ENCODE measurements around the gene CSNK1E. TPM values are rescaled to one million over a fixed set of nuclear protein-coding genes. Genes with fewer than 3 reads are reported as not detected.

Gene CSNK1E
- total RNA-seq, 1 donor from 2014 or later: 197 TPM

GRCh38 chr22:38336699-38337098 lies 19.5 kb upstream of the CSNK1E start:
- FAIRE-seq (no peak), DNase-seq (ENCODE audit: low spot score in 2 of 2) (no peak)

GRCh38 chr22:38335077-38335476 lies 17.8 kb upstream of the CSNK1E start:
- DNase-seq (ENCODE audit: low spot score in 2 of 2): no peak
- no peak for FAIRE-seq

- no peak for FAIRE-seq
- DNase-seq (ENCODE audit: low spot score in 2 of 2): no peak
These were observed 10.6 kb upstream of the CSNK1E start for GRCh38 chr22:38327805-38328204.

GRCh38 chr22:38327396-38327795 lies 10.2 kb upstream of the CSNK1E start:
- no peak for FAIRE-seq
- no peak for DNase-seq (ENCODE audit: low spot score in 2 of 2)

GRCh38 chr22:38325587-38325986 lies 8.4 kb upstream of the CSNK1E start:
- no peak for FAIRE-seq
- DNase-seq (ENCODE audit: low spot score in 2 of 2): no peak

GRCh38 chr22:38320605-38321402 lies 3.6 kb upstream of the CSNK1E start:
- DNase-seq (ENCODE audit: low spot score in 2 of 2): no peak
- no peak for FAIRE-seq

GRCh38 chr22:38318792-38319773 lies 1.9 kb upstream of the CSNK1E start:
- FAIRE-seq (no peak), DNase-seq (ENCODE audit: low spot score in 2 of 2) (no peak)

GRCh38 chr22:38317995-38318715 lies 922 bp upstream of the CSNK1E start:
- FAIRE-seq (no peak), DNase-seq (ENCODE audit: low spot score in 2 of 2) (peak in 1 of 2 donors; percentile 80)

GRCh38 chr22:38316364-38317121 lies 690 bp downstream of the CSNK1E start:
- no peak for FAIRE-seq
- DNase-seq (ENCODE audit: low spot score in 2 of 2): peak; percentile 80 to 91

- DNase-seq (ENCODE audit: low spot score in 2 of 2) (peak in 1 of 2 donors; percentile 51), FAIRE-seq (no peak)
These were observed 1.3 kb downstream of the CSNK1E start for GRCh38 chr22:38315823-38316363.

- DNase-seq (ENCODE audit: low spot score in 2 of 2) (no peak), FAIRE-seq (no peak)
These were observed 2.1 kb downstream of the CSNK1E start for GRCh38 chr22:38314933-38315822.

GRCh38 chr22:38314051-38314932 lies 2.9 kb downstream of the CSNK1E start:
- FAIRE-seq: no peak
- DNase-seq (ENCODE audit: low spot score in 2 of 2): no peak

- no peak for DNase-seq (ENCODE audit: low spot score in 2 of 2)
- FAIRE-seq: no peak
These were observed 3.8 kb downstream of the CSNK1E start for GRCh38 chr22:38313384-38313955.

GRCh38 chr22:38312261-38312800 lies 4.9 kb downstream of the CSNK1E start:
- DNase-seq (ENCODE audit: low spot score in 2 of 2) (no peak), FAIRE-seq (no peak)

- no peak for FAIRE-seq
- DNase-seq (ENCODE audit: low spot score in 2 of 2): no peak
These were observed 6.0 kb downstream of the CSNK1E start for GRCh38 chr22:38311323-38311620.

GRCh38 chr22:38310518-38311322 lies 6.5 kb downstream of the CSNK1E start:
- FAIRE-seq (no peak), DNase-seq (ENCODE audit: low spot score in 2 of 2) (no peak)
